ENCODE measurements around the gene ELMOD3. TPM values are rescaled to one million over a fixed set of nuclear protein-coding genes. Genes with fewer than 3 reads are reported as not detected.

ELMOD3 gene
- total and polyA plus RNA-seq, 9 of the 15 experiments (the other 6 are each of a cell fraction or from before 2014, with no cell fraction given) = 2.7 to 18.7 (median 11.6) TPM

GRCh38 chr2:85354286-85355072, at the start of gene ELMOD3, which contains the start of gene RETSAT (continued):
- TF ChIP-seq ZNF75A (CRISPR knock-in tag; IDR thresholded peaks at IDR 0.05) (no peak), RNF2 (IDR thresholded peaks at IDR 0.05) (peak; percentile 76; the same call in 1 of the 2 replicates), SNRNP70 (optimal IDR thresholded peaks at IDR 0.05; ENCODE audit: low read depth, low read length) (no peak), GTF2F1 (IDR thresholded peaks at IDR 0.05; ENCODE audit: low read depth, low read length) (peak; percentile 69; the same call in 1 of the 2 replicates), HNRNPUL1 (IDR thresholded peaks at IDR 0.05; ENCODE audit: low read length) (no peak), IFI16 (CRISPR knock-in tag; IDR thresholded peaks at IDR 0.05) (no peak), MXI1 (IDR thresholded peaks at IDR 0.05; ENCODE audit: low read depth, low read length) (peak; percentile 26; the same call in 1 of the 2 replicates), ERF (CRISPR knock-in tag; IDR thresholded peaks at IDR 0.05) (peak; percentile 16; the same call in 1 of the 2 replicates), ZHX1 (conservative IDR thresholded peaks at IDR 0.05; ENCODE audit: low read length) (no peak), ZBTB34 (CRISPR knock-in tag; IDR thresholded peaks at IDR 0.05) (no peak), CTCF (IDR thresholded peaks at IDR 0.05 in 2 of 3, conservative IDR thresholded peaks at IDR 0.05 in 1 of 3; ENCODE audit: insufficient read depth in 2 of 3, low read depth in 1 of 3, low read length in 3 of 3) (no peak), ZNF740 (CRISPR knock-in tag; IDR thresholded peaks at IDR 0.05) (no peak), ZNF740 (tag; IDR thresholded peaks at IDR 0.05) (no peak), RBM15 (IDR thresholded peaks at IDR 0.05; ENCODE audit: insufficient read depth, low read length) (no peak)
- TF ChIP-seq, protein P1, sequence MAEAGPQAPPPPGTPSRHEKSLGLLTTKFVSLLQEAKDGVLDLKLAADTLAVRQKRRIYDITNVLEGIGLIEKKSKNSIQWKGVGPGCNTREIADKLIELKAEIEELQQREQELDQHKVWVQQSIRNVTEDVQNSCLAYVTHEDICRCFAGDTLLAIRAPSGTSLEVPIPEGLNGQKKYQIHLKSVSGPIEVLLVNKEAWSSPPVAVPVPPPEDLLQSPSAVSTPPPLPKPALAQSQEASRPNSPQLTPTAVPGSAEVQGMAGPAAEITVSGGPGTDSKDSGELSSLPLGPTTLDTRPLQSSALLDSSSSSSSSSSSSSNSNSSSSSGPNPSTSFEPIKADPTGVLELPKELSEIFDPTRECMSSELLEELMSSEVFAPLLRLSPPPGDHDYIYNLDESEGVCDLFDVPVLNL (CRISPR knock-in tag; IDR thresholded peaks at IDR 0.05; ENCODE audit: low read depth) = no peak

Data from K562 (cell line).